Measurements from ENCODE around the gene TANGO2.
A peak's percentile ranks its signal among the peaks of the same experiment; 100 is the strongest.
"Not testable (repeated sequence)": the region's sequence is repeated elsewhere in the genome, so short reads cannot be mapped to it uniquely, and the experiment has no call there.

Gene TANGO2

GRCh38 chr22:20066617-20067383, 45.9 kb downstream of the TANGO2 start:
- DNase-seq = no peak

DNA sequence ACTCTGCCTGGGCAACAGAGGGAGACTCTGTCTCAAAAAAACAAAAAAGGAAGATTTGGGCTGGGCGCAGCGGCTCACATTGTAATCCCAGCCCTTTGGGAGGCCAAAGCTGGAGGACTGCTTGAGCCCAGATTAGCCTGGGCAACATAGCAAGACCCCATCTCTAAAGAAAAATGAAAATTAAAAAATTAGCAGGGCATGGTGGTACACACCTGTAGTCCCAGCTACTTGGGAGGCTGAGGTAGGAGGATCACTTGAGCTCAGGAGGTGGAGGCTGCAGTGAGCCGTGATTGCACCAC, 46.4 kb downstream of the TANGO2 start:
- not testable (repeated sequence) for DNase-seq

DNA sequence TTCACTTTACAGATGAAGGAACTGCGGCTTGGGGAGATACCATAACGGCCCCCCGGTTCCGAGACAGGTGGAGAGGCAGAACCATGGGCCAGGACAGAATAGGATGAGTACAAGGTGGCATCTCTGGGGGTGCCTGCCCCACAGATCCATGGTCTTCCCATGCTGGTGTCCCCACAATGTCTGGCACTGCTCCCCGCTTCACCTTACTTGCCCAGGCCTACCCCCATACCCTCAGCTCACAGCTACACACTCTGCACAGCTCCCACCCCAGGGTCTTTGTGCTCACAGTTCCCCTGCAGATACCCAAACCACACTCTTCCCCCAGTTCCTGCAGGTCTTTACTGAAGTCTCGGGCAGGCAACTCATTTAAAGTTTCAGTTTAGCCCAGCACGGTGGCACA, 47.7 kb downstream of the TANGO2 start:
- DNase-seq = no peak

- no peak for DNase-seq
Measured at GRCh38 chr22:20069331-20070042, 48.6 kb downstream of the TANGO2 start.

DNA sequence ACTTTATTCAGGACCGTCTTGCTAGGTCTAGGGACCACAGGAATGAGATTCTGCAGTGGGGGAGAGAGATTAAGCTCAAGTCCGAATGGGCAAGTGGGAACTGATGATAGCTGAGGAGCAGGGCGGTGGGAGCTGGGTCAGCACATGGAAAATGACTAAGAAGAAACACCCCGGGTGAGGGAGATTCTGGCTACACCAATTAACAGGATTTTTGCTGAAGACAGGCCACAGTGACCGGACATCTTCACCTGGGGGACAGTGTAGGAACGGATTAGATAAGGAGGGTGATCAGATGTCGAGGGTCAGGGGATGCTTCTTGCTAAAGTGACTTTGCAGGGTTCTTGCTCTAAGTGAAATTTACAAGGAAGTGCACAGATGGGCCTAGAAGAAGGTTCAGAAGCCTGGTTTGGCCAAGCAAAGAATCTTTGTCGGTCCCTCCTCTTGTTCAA, 50.6 kb downstream of the TANGO2 start:
- no peak for DNase-seq

DNA sequence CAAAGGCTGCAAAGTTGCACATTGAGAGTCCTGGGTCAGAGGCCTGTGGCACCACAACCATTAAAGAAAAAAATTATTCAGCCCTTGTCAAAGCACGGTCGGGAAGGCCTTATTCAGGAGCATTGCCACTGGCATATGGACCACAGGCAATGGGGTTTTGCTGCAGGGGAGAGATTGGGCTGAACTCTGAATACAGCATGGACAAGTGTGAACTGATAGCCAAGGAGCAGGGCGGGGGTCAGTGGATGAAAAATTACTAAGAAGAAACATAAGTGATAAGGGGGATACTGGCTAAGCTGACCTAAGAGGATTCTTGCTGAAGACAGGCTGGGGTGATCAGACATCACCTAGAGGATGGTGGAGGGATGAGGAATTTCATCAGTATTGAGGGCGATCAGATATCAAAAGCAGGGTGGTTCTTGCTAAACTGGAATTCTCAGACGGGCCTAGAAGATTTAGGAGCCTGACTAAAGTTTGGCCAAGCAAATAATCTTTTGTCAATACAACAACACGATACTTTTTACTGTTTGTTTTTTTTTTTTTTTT, 55.8 kb downstream of the TANGO2 start:
- no peak for DNase-seq

GRCh38 chr22:20079745-20080444, 59.0 kb downstream of the TANGO2 start, which contains the start of gene DGCR8:
TSS of gene DGCR8 (plus strand) at chr22:20080241. CDS start at chr22:20085964, 5,723 bp downstream.
- peak; percentile 51 to 81 for DNase-seq

GRCh38 chr22:20080445-20080775, 59.5 kb downstream of the TANGO2 start:
- DNase-seq = peak in 1 of 2 experiments; percentile 53

DNA sequence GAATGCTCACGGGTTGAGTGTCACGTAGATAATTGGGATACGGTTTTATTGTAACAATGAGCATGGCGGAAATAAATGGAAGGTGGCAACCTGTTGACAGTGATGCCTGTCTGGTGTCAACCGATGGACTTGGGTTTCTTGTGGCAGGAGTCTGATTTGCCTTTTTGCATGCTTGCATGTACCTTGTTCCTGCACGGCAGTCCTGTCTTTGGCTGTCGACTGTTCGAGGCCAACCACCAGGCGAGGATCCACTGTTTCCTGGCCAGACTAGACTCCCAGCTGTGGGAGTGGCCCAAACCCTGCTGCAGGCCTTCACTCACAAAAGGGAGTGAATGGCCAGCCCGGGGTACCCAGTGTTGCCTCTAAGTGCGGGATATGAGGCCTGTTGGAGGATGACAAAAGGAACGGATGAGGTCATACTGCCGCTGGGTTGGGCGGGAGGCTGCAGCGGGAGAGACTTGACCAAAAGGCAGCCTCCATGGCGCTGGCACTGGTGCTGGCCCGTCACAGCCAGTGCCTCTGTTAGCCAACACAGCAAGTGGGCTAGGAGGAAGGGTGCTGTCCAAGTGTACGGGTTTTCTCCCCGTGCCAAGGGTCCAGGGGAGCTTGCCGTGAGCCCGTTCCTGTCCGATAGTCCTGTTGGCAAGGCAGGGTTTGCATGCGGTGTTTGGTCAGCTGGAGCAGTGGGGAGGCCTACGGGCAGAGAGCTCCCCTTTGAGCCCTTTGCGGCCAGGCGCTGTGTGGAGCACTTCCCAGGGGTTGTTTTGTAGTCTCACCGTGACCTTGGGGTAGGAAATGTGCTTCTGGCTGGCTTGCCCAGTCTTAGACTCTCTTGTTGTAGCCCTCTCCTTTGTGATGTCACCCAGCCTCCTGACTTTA, 60.1 kb downstream of the TANGO2 start:
- DNase-seq = no peak

GRCh38 chr22:20083157-20083890, 62.4 kb downstream of the TANGO2 start:
- DNase-seq = no peak

DNA sequence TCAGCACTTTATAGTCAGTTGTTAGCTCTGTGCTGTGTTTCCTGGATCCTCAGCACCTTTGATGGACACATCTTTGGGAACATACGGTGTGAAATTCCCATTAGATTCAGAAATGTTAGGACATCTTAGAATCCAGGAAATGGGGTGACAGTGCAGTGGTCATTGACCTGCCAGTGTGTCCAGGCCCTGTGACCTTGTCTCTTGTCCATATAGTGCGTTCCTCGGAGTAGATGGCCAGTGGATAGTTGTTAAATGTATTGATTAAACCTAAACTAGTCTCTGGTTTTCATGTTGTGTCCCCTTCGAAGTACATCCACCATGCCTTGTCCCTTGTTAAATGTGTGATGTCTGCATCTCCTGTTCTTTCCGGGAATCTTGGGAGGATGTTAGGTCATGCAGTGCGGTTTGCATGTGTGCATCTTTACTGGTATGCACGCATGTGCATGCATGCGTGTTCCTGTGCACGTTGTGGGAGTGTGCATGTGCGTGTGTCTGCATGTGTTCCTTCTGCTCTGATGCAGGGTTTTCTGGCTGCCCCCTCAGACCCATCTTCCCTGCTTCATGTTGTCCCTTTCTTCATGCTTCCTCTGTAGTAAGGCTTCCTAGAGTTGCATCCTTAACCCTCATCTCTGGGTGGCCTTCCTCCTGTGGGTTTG, 63.1 kb downstream of the TANGO2 start:
- no peak for DNase-seq

- no peak for DNase-seq
Measured at GRCh38 chr22:20084547-20085413, 63.9 kb downstream of the TANGO2 start.

GRCh38 chr22:20085651-20086050, 64.7 kb downstream of the TANGO2 start:
- no peak for DNase-seq

GRCh38 chr22:20086101-20086599, 65.2 kb downstream of the TANGO2 start:
- DNase-seq = no peak

DNA sequence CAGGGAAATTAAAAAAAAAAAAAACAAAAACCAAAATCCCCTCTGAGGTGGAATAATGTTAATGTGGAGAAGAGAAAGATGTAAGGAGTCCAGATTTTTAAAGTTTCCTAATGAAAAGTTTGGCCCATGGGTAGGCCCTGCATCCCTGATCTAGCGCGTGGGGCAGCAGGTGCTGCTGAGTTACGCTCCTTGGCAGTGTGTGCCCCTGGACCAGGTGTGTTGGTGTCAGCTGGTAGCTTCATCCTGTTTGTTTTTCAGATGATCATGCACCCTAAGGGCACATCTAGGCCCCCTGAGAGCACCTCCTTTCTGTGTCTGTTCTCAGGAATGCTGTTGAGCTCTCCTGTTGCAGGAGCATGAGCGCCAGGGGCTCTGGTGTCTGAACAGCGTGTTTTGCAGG, 65.9 kb downstream of the TANGO2 start:
- DNase-seq = no peak

GRCh38 chr22:20087319-20088262, 66.7 kb downstream of the TANGO2 start:
- DNase-seq = no peak

- DNase-seq = no peak
Measured at GRCh38 chr22:20088263-20088648, 67.3 kb downstream of the TANGO2 start.

DNA sequence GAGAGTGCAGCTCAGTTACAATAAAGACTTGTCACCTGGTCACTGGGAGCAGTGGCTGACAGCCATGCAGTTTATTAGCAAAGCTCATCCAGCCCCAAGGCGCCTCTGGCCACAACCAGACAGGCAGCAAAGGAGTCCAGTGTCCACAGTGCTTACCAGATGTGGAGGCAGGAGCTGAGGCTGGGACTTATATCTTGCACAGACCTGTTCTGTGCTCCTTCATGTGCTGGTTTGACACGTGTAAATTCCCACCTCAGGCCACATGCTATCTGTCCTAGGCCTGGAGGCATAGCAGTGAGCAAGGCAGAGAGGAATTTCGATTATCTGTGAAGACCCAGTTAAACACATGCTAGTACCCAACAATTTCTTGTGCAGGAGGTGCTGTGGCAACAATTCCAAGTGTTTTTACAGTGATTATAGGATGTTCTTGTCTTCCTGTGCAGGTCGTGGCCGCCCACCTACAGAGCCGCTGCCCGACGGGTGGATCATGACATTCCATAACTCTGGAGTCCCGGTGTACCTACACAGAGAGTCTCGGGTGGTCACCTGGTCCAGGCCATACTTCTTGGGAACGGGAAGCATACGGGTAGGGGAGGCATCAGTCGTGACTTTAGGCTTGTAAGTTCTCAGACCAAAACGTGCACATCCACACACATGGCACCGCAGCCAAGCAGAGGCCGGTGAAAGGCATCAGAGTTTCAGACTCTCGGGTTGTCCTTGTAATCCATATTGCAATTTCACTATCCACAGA, 68.5 kb downstream of the TANGO2 start:
- DNase-seq = no peak
